Chondrocyte (in vitro differentiated cells): ENCODE measurements around the gene NAA40. TPM values are rescaled to one million over a fixed set of nuclear protein-coding genes. Genes with fewer than 3 reads are reported as not detected.

Experiments used
- DNase-seq: peaks from one replicate; pipeline ENCODE4 v3.0.0; 2021; ENCODE audit warnings: mixed read lengths, low spot score
- H3K27ac Mint-ChIP-seq: one replicate; pipeline ENCODE4 v1.8.0; 2021; ENCODE audit warnings: mild to moderate bottlenecking, moderate library complexity, mixed read lengths; ENCODE audit not compliant: unreplicated experiment
- H3K27me3 Mint-ChIP-seq: 2 replicates; pipeline ENCODE4 v1.8.0; 2021; ENCODE audit warnings: low read depth, mixed read lengths
- H3K36me3 Mint-ChIP-seq: 2 replicates; pipeline ENCODE4 v1.8.0; 2021; ENCODE audit warnings: low read depth, mixed read lengths
- H3K4me1 Mint-ChIP-seq: 2 replicates; pipeline ENCODE4 v1.8.0; 2021; ENCODE audit warnings: low read depth, mild to moderate bottlenecking, mixed read lengths
- H3K4me3 Mint-ChIP-seq: one replicate; pipeline ENCODE4 v1.8.0; 2021; ENCODE audit warnings: mild to moderate bottlenecking, moderate library complexity, mixed read lengths; ENCODE audit not compliant: unreplicated experiment
- H3K9me3 Mint-ChIP-seq: 2 replicates; pipeline ENCODE4 v1.8.0; 2021; ENCODE audit warnings: low read depth, mixed read lengths
- CTCF ChIP-seq: fragments of 200-600 bp; sonication (generic); IDR thresholded peaks from 2 replicates; pipeline ENCODE4 v1.5.0; 2021; ENCODE audit warnings: antibody characterized with exemption, mild to moderate bottlenecking, moderate library complexity
- total RNA-seq: library from RNA; stranded (reverse); gene quantifications from 3 replicates; pipeline ENCODE4 v1.2.1, GENCODE V29; 2021

NAA40 gene
- total RNA-seq, 1 donor from 2014 or later: 17.7 TPM

DNA sequence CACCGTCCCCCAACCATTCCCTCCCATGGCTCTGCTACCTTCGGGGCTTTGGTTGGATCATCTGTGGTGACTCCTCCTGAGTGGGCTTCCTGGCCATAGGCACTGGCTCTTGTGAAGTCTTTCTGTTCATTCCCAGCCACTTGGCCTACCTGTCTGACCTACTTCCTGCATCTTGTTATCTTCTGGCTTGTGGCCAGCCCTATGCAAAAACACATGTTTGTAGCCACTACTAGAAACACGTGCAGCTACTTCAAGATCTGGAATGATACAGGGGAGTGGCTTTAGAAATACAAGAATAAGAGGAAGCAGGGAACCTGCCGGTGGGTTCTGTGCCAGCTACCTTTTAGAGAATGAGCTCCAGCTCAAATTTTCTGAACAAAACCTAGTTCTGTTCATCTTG, 42.7 kb upstream of the NAA40 start:
- H3K4me1 Mint-ChIP-seq: peaks cover 2% of the 10 kb centered on the region
- peaks cover 2% of the 10 kb centered on the region for H3K9me3 Mint-ChIP-seq
- no peak overlapping the region for H3K27ac Mint-ChIP-seq
- H3K27me3 Mint-ChIP-seq: no peaks in the 10 kb centered on the region
- no peak for TF ChIP-seq CTCF
- peaks cover 25% of the 10 kb centered on the region for H3K36me3 Mint-ChIP-seq
- DNase-seq: no peak
- no peak overlapping the region for H3K4me3 Mint-ChIP-seq

DNA sequence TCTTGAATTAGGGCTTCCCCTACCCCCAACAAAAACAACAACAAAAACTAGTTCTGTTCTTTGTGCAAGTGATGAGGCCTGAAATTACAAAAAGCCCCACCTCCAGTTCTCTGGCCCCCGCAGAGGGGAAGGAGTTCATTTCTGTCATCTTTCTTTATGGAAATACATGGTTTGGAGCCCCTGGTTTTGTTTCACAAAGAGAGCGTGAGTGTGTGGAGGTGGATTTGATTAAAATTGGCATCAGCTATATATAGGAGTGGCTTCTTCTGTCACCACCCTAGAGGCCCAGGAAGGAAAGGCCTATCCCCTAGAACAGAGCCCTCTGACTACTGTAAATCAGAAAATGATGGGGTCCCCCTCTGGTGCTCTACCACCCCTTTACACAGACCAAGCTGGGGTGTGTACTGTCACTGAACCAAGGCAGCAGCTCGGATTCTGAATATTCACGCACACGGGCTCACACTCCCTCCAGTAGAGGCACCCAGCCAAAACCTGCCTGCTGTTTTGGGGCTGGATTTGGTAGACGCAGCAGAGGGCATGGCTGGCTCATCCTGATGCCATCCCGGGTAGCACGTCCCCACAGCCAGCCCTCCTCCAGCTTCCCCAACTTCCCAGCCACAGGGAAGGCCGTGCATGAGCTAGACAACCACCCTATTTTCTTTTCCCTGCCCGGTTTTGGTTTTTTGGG, 41.2 kb upstream of the NAA40 start:
- no peak for TF ChIP-seq CTCF
- DNase-seq: no peak
- H3K36me3 Mint-ChIP-seq: peaks cover 27% of the 10 kb centered on the region
- no peak overlapping the region for H3K27ac Mint-ChIP-seq
- H3K27me3 Mint-ChIP-seq: no peaks in the 10 kb centered on the region
- H3K4me3 Mint-ChIP-seq: no peak overlapping the region
- peaks cover 2% of the 10 kb centered on the region for H3K9me3 Mint-ChIP-seq
- H3K4me1 Mint-ChIP-seq: no peaks in the 10 kb centered on the region

GRCh38 chr11:63901660-63902059, 37.1 kb upstream of the NAA40 start:
- no peaks in the 10 kb centered on the region for H3K9me3 Mint-ChIP-seq
- no peaks in the 10 kb centered on the region for H3K4me1 Mint-ChIP-seq
- no peak for DNase-seq
- no peak overlapping the region for H3K4me3 Mint-ChIP-seq
- H3K27me3 Mint-ChIP-seq: no peaks in the 10 kb centered on the region
- peak; percentile 57 for TF ChIP-seq CTCF
- H3K36me3 Mint-ChIP-seq: peaks cover 35% of the 10 kb centered on the region
- no peak overlapping the region for H3K27ac Mint-ChIP-seq

DNA sequence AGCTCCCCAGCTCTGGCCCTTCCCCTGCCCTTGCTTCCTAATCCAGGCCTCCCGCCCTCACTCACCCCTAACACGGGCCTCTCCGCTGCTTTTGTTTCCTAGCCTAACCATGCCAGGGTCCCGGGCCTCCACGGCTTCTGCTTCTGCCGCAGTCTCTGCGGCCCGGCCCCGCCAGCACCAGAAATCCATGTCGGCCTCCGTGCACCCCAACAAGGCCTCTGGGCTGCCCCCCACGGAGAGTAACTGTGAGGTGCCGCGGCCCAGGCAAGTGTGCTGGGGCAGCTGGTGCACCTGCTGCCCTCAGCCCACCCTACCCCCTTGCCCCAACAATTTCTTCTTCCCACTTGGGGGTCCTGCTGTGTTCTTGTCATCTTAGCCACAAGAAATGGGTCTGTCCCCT, 34.9 kb upstream of the NAA40 start:
- no peak for DNase-seq
- Mint-ChIP-seq H3K36me3 (peaks cover 28% of the 10 kb centered on the region), H3K9me3 (no peaks in the 10 kb centered on the region), H3K27me3 (no peaks in the 10 kb centered on the region), H3K27ac (no peak overlapping the region), H3K4me1 (no peaks in the 10 kb centered on the region), H3K4me3 (no peak overlapping the region)
- TF ChIP-seq CTCF: no peak

DNA sequence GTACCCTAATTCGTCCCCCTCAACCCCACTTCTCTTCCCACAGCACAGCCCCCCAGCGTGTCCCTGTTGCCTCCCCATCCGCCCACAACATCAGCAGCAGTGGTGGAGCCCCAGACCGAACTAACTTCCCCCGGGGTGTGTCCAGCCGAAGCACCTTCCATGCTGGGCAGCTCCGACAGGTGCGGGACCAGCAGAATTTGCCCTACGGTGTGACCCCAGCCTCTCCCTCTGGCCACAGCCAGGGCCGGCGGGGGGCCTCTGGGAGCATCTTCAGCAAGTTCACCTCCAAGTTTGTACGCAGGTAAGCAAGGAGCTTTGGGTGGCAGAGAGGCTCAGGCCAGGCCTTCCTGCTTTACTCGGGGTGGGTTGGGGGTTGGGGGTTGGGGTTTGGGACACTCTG, 34.1 kb upstream of the NAA40 start:
- no peak for TF ChIP-seq CTCF
- Mint-ChIP-seq H3K4me1 (no peaks in the 10 kb centered on the region), H3K27ac (no peak overlapping the region), H3K9me3 (no peaks in the 10 kb centered on the region), H3K4me3 (no peak overlapping the region), H3K36me3 (peaks cover 23% of the 10 kb centered on the region), H3K27me3 (no peaks in the 10 kb centered on the region)
- no peak for DNase-seq
